Epithelial cell of umbilical artery (primary cell): ENCODE measurements around the gene ATP2B1. TPM values are rescaled to one million over a fixed set of nuclear protein-coding genes. Genes with fewer than 3 reads are reported as not detected.

Experiments
- total RNA-seq: library from RNA; depleted of rRNA; stranded (reverse); fragments of >200 nt; gene quantifications from 2 replicates; pipeline ENCODE4 v1.2.3, GENCODE V29; 2014

The ATP2B1 gene
- 38.3 and 44.4 TPM in 2 replicates for total RNA-seq

DNA sequence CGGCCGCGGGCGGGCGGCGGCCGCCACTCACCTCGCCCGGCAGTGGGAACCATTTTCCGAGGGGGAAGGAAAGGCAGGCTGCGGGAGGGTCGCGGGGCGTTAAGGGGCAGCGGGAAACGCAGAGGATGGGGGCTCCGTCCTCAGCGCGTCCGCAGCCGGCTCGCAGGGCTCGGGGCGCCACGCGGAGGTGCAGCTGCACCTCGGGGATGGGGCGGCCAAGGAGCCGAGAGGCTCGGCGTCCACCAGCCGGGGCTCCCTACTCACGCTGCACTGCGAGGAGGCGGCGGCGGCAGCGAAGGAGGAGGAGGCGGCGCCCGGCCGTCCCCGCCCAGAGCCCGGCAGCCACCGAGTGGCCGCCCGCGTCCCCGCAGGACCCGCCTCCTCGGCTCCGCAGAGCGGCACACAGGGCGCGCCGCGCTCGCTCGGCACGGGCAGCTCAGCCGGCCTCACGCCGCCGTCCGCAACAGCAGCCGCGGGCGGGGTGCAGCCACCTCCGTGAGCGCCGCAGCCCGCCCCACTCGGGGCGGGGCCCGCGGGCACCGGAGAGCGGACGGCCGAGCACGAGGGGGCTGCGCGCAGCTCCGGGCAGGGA lies at the start of gene ATP2B1:
Gene ATP2B1, minus strand, starts transcription at position 274 of the 592 bp plus-strand sequence. CDS start 52,952 bp downstream, outside the sequence.

Other genes starting within 250 kb of the ATP2B1 start
- 17.5 and 19.5 TPM in 2 replicates for gene GALNT4, start 184.0 kb downstream of the ATP2B1 start, total RNA-seq
- gene POC1B, start 182.8 kb downstream of the ATP2B1 start, total RNA-seq = 12.9 and 15.9 TPM in 2 replicates